HG02840 (cell line): ENCODE measurements around the gene GFI1B.
"Not testable (repeated sequence)": the region's sequence is repeated elsewhere in the genome, so short reads cannot be mapped to it uniquely, and the experiment has no call there.

ENCODE experiments used
- ATAC-seq: cut with Tn5 transposase; IDR thresholded peaks from one replicate; pipeline ENCODE4 v1.9.1; 2021; ENCODE audit warnings: mild to moderate bottlenecking, moderate library complexity, moderate number of reproducible peaks; ENCODE audit not compliant: unreplicated experiment, low FRiP score

Gene GFI1B

DNA sequence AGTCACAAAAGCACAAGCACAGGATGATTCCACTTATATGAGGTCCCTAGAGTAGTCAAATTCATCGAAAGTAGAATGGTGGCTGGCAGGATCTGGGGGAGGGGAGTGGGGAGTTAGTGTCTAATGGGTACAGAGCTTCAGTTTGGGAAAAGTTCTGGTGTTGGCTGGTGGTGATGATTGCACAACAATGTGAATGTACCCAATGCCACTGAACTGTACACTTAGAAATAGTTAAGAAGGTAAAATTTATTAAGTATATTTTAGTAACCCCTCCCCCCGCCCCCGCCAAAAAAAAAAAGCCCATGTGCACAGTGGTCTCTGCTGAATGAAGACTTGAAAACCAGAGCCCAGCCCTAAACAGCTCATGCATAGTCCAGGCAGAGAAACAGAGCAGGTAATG is 27.5 kb downstream of the GFI1B start:
- no peak for ATAC-seq

DNA sequence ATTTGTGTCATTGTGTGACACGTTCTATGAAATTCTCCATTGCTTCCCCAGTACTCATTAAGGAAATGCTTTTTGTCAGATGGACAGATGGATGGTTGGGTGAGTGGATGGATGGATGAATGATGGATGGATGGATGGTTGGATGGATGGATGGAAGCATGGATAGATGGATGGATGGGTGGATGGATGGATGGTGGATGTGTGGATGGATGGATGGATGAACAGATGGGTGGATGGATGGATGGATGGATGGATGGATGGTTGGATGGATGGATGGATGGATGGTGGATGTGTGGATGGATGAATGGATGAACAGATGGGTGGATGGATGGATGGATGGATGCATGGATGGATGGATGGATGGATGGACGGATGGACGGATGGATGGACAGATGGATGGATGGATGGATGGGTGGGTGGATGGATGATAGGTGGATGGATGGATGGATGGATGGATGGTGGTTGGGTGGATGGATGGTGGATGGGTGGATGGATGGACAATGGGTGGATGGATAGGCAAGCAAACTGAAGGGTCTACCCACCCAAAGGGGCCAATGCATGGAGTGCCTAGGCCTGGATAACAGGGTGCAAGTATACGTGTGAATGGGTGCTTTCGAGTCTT is 28.3 kb downstream of the GFI1B start:
- no peak for ATAC-seq

DNA sequence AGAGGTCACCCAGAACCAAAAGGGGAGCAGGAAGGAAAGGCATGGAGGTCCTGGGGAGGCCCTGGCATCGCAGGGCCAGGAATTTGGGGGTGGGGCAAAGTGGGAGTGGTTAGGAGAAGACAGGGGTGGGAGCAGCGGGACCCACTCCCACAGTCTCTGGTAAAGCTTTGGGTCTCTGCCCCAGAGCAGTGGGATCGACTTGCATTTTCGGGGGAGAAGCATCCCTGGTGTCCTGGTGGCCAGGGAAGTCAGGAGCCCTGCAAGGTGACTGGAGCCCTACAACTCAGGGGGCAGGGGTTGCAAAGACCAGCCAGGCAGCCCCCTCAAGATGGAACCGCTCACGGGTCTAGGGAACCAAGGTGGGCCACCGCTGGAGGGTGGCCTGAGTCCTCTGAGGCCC is 29.9 kb downstream of the GFI1B start:
- no peak for ATAC-seq

DNA sequence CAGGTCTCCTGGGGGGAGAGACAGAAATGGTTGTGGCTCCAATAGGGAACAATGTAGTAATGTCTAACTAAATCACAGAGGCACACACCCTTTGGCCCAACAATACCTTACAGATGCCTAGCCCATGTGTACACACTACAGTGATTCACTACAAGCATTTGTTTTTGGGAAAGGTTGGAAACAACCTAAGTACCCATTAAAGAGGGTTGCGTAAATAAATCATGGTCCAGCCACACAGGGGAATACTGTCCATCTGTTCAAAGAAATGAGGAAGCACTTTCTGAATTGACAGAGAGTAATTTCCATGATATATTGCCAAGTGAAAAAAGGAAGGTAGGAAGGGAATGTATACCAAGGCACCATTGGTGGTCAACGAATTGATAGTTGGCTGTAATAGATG is 30.3 kb downstream of the GFI1B start:
- no peak for ATAC-seq

DNA sequence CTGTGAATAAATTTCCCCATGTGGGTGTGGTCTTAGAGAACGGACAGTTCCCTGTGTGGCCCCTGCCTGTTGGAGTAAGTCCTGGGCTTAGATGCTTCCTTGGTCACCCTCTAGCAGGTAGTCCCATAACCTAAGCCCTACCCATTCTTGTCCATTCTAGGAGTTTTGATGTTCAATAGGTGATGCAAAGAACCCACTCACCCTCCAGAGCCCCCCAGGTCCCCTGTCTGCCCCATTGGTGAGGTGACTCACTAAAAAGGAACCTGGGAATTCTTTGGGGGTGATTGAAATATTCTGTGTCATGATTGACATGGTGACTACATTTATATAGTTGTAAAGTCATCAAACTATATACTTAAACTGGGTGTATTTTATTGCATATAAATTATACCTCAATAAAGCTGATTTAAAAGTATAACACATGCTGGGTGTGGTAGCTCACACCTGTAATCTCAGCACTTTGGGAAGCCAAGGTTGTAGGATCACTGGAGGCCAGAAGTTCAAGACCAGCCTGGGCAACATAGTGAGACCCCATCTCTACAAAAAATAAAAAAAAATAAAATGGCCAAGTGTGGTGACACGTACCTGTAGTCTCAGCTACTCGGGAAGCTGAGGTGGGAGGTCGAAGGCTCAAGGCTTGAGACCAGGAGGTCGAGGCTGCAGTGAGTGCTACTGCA is 31.6 kb downstream of the GFI1B start:
- no peak for ATAC-seq

DNA sequence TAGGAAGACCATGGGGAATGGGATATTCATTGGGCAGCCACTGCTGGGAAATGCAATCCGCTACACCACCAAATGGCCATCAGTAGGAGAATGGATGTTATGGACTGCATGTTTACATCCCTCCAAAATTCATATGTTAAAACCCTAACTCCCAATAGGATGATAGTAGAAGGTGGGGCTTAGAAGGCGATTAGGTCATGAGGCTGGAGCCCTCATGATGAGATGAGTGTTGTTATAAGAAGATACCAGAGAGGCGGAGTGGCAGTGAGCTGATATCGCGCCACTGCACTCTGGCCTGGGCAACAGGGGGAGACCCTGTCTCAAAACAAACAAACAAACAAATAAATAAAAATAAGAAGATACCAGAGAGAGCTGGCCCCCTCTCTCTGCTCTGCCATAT is 36.2 kb downstream of the GFI1B start:
- no peak for ATAC-seq

DNA sequence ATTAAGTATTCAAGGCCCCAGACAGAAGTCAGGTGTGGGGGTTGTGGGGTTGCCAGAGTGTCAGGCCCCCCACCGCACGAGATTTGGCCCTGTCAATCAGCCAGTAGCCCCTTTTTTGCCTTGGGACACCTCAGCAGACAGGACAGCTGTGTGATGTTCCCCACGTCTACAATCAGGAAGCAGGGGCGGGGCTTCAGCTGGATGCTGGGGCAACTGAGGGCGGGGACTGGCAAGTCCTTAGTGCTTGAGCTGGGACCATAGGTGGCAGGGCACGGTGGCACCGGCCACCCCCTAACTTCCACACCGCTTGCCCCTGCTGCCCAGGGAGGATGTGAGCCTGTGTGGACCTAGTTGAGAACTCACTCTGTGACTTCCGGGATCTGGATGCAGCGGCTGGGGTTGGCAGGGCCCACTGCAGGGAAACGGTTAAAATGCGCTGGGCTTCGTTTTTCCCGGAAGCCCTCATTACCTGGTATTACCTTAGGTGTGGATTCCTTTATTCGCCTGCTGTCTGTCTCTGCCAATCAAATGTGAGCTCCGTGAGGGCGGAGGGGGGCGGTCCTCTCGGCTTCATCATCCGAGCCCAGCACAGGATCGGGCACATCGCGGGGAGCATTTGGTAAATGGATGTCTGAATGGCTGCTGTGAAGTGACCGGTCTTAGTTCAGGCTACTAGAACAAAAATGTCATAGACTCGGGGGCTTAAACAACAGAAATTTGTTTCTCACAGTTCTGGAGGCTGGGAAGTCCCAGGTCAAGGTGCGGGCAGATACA is 44.8 kb downstream of the GFI1B start:
- ATAC-seq: no peak

DNA sequence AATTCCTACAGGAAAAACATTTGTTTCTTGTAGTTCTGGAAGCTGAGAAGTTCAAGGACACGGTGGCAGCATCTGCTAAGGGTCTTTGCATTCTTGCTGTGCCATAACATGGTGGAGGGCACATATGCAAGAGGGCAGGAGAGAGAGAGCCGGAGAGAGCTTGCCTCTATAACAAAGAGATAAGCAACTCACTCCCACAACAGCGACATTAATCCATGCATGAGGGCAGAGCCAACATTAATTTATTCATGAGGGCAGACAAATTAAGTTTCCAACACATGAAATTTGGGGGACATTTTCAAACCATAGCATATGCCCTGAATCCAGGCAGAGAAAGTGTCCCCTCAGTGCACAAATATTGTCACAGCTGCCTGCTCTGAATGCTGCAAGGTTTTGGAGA is 47.9 kb downstream of the GFI1B start:
- no peak for ATAC-seq

DNA sequence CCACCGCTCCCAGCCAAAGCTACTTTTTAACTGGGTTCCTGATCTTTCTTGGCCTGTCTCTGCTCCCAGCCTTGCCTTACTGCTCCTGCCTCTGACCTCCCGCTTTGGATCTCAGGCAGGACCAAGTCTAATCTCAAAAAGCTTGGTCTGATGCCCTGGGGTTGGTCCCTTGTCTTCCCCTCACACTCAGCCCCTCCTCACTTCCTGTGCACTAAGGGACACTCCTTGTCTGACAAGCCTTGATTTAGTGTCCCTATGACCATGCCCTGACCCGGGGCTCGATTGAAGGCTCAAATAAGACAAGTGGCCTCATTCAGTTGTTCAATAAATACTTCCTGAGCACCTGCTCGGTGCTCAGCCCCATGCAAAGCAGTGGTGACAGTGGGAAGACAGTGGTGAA is 48.6 kb downstream of the GFI1B start:
- no peak for ATAC-seq

DNA sequence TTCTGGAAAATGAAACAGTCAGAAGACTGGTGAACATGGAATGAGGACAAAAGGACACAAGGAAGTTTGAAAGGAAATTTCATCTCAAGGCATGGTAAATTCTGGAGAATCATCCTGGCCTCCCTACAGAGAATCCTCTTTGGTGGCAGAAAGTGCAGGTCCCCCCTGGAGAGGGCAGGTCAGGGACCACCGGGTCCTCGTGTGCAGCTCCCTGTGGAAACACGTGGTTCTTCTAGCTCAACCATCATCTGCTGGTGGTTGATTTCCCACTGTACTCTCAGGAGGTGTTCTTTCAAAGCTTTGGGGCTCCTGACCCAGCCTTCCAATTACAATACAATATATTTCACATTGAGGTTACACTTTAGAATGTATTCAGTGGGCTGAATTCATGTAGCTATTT is 49.7 kb downstream of the GFI1B start:
- ATAC-seq: no peak

DNA sequence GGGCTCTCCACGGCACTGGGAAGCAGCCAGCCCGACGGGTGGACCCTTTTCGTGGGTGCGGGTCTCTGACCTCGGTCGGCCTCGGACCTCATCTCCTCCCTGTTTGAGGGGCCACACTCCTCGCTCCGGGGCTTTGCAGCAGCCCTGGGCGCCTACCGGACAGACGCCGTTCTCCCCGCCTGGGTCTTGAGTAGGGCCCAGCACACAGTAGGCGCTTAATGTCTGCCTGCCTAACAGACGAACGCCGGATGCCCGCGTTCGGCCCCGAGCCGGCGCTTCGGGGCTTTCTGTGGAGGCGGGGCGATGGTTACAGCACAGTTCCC is 51.5 kb downstream of the GFI1B start:
- ATAC-seq: no peak

DNA sequence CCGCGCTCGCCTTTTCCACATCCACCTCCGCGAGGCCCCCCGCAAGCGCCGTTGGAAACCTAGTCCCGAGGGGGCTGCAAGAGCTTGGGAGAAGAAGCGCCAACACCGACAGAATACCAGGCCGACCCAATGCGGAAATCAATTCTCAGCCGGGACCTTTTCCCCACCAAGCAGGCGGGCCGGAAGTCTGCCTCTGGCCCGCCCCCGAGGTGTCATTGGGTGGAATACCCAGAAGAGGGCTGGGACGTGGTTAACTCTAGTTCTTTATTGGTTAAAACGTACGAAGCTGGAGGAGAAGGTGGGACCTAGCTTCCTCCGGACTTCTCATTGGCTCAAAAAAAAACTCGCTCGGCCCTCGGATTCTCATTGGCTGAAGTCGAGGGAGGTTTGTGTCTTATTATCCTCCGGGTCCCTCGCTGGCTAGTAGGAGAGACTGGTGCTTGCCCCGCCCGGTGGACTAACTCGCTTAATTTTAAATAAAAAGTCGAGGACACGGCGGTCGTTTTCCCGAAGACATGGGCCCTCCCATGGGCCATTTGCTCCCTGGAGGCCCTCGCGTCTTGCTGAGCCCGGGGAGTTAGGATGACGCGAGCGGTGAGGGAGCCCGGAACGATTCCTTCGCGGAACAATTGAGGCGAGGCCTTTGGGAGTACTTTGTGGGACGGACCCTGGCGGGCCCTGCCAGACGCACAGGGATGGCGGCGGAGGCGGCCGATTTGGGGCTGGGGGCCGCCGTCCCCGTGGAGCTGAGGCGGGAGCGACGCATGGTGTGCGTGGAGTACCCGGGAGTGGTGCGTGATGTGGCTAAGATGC is 52.0 kb downstream of the GFI1B start, which contains the start of gene GTF3C5:
GTF3C5 (plus strand) TSS at position 681 of the 813 bp plus-strand sequence; CDS start at position 696, 15 bp downstream.
- peak; percentile 94 for ATAC-seq

DNA sequence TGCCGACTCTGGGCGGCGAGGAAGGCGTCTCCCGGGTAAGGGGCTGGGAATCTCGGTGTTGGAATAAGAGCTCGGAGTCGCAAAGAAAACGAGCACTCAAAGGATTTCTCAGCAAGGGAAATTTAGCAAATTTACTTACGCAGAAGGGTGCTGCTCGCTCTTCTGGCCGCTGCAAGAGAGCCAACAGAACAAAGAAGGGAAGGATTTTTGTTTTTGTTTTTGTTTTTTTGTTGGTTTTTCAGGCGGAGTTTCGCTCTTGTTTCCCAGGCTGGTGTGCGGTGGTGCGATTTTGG is 52.6 kb downstream of the GFI1B start:
- ATAC-seq: no peak

DNA sequence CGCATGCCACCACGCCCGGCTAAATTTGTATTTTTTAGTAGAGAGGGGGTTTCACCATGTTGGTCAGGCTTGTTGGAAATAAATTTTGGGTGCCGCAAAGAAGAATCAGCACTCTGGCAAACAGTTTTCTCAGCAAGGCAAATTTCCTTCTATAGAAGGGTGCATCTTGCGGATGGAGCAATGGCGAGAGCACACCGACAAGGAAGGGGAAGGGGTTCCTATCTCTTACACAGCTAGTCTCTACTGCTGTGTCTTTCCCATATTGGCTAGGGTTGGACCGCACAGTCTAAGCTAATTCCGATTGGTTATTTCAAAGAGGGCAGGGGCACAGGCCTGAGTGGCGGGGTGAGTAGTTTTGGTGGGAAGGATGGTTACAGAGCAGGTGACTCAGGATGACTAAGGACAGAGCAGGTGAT is 53.0 kb downstream of the GFI1B start:
- no peak for ATAC-seq

DNA sequence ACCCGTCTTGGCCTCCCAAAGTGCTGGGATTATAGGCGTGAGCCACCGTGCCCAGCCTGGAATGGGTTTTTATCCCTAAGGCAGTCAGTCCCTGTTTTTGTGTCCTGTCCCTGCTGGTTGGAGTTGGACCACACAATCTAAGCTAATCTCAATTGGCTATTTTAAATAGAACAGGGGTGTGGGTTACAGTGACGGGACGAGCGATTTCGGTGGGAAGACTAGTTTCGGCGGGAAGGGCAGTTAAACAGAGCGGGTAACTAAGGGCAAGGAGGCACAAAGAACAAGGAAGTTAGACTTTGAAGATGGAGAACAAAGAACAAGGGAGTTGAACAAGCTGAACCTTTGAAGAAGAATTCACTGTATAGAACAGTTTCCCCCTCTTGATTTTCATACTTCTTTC is 53.7 kb downstream of the GFI1B start:
- no peak for ATAC-seq

DNA sequence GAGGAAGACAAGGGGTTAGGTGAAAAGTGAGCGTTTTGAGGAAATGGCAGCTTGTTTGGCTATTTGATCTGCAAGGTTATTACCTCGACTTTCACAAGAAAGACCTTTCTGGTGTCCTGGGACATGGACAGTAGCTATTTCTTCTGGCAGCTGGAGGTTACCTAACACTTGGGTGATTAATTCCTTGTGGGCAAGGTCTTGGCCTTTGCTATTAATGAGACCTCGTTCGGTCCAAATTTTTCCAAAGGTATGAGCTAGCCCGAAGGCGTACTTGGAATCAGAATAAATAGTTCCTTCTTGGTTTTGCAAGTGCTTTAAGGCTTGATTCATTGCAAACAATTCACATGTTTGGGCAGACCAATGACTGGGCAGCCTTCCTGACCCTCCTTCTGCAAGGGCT is 57.2 kb downstream of the GFI1B start:
- no peak for ATAC-seq

DNA sequence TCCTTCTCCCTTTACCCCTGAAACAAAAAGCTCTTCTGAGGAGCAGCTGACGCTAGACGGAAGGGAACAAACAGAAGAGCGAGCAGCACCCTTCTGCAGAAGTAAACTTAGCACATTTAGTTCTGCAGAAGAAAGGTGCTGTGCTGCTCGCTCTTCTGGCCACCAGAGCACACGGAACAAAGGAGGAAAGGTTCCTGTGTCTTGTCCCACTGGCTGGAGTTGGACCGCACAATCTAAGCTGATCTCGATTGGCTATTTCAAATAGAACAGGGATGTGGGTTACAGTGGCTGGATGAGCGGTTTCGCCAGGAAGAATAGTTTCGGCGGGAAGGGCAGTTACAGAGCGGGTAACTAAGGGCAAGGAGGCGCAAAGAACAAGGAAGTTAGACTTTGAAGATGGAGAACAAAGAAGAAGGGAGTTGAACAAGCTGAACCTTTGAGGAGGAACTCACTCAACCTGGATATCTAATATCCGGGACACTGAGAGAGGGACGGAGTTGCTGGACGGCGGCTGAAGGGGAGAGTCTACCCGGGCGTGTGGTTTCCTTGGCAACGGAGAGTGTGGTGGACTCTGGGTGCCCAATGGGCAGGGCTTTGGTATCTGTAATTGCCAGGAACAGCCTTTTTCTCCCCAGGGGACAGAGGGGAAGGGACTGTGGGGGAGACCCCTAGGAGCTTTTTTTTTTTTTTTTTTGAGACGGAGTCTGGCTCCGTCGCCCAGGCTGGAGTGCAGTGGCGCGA is 59.5 kb downstream of the GFI1B start:
- ATAC-seq: no peak

DNA sequence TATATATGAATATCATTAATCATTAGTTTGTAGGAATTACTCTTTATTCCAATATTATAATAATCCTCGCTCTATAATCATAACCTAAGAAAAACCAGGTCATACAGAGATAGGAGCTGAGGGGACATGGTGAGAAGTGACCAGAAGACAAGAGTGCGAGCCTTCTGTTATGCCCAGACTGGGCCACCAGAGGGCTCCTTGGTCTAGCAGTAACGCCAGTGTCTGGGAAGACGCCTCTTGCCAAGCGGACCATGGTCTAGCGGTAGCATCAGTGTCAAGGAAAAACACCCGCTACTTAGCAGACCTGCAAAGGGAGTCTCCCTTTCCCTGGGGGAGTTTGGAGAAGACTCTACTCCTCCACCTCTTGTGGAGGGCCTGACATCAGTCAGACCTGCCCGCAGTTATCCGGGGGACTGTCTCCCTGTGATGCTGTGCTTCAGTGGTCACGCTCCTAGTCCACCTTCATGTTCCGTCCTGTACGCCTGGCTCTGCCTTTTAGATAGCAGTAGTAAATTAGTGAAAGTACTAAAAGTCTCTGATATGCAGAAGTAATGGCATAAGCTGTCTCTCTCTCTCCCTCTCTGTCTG is 62.5 kb downstream of the GFI1B start:
- ATAC-seq: not testable (repeated sequence)
